Measurements from ENCODE around the gene ANGPT4.

ANGPT4 gene

GRCh38 chr20:914727-915498, 1.2 kb downstream of the ANGPT4 start:
- Histone ChIP-seq H3K9me3 (ENCODE audit: insufficient read depth, low read length) (no peaks in the 10 kb centered on the region), H3K79me2 (ENCODE audit: insufficient read depth, low read length) (no peaks in the 10 kb centered on the region), H2AFZ (ENCODE audit: low read depth, low read length, severe bottlenecking) (no peak overlapping the region), H3K4me2 (ENCODE audit: low read depth, low read length, poor library complexity, severe bottlenecking) (no peak overlapping the region), H3K9ac (ENCODE audit: low read length) (no peak overlapping the region), H3K9me2 (replicated peaks; ENCODE audit: insufficient read depth, low read length) (no peaks in the 10 kb centered on the region), H3F3A (ENCODE audit: insufficient read depth) (no peaks in the 10 kb centered on the region), H3K36me3 (ENCODE audit: low read length) (no peaks in the 10 kb centered on the region), H3K27ac (ENCODE audit: low read depth, low read length) (no peak overlapping the region), H4K20me1 (ENCODE audit: low read depth, low read length) (no peaks in the 10 kb centered on the region), H3K27me3 (ENCODE audit: low read length) (no peaks in the 10 kb centered on the region), H3K4me3 (ENCODE audit: insufficient read depth, low read length, poor library complexity, severe bottlenecking) (no peak overlapping the region)
- TF ChIP-seq CTCF (IDR thresholded peaks at IDR 0.05; ENCODE audit: insufficient read depth, low read length, poor library complexity, severe bottlenecking) = no peak

- H3K9me2 ChIP-seq (replicated peaks; ENCODE audit: insufficient read depth, low read length) = no peaks in the 10 kb centered on the region
- H3K4me2 ChIP-seq (ENCODE audit: low read depth, low read length, poor library complexity, severe bottlenecking) = no peak overlapping the region
Measured at GRCh38 chr20:913306-913849, 2.8 kb downstream of the ANGPT4 start.

GRCh38 chr20:911882-912600, 4.1 kb downstream of the ANGPT4 start:
- Histone ChIP-seq H3K27ac (ENCODE audit: low read depth, low read length) (no peak overlapping the region), H2AFZ (ENCODE audit: low read depth, low read length, severe bottlenecking) (no peak overlapping the region), H3K9me3 (ENCODE audit: insufficient read depth, low read length) (no peaks in the 10 kb centered on the region), H3K9ac (ENCODE audit: low read length) (no peak overlapping the region), H3K36me3 (ENCODE audit: low read length) (no peaks in the 10 kb centered on the region), H3K27me3 (ENCODE audit: low read length) (no peaks in the 10 kb centered on the region), H3F3A (ENCODE audit: insufficient read depth) (no peaks in the 10 kb centered on the region), H4K20me1 (ENCODE audit: low read depth, low read length) (no peaks in the 10 kb centered on the region), H3K79me2 (ENCODE audit: insufficient read depth, low read length) (no peaks in the 10 kb centered on the region), H3K9me2 (replicated peaks; ENCODE audit: insufficient read depth, low read length) (no peaks in the 10 kb centered on the region), H3K4me2 (ENCODE audit: low read depth, low read length, poor library complexity, severe bottlenecking) (no peak overlapping the region), H3K4me3 (ENCODE audit: insufficient read depth, low read length, poor library complexity, severe bottlenecking) (no peak overlapping the region)
- TF ChIP-seq EZH2phosphoT487 (conservative IDR thresholded peaks at IDR 0.05; ENCODE audit: low read length) = no peak

More at GRCh38 chr20:913306-913849, 2.8 kb downstream of the ANGPT4 start:
- Histone ChIP-seq H3K36me3 (ENCODE audit: low read length) (no peaks in the 10 kb centered on the region), H3K27me3 (ENCODE audit: low read length) (no peaks in the 10 kb centered on the region), H3F3A (ENCODE audit: insufficient read depth) (no peaks in the 10 kb centered on the region), H3K27ac (ENCODE audit: low read depth, low read length) (no peak overlapping the region), H2AFZ (ENCODE audit: low read depth, low read length, severe bottlenecking) (no peak overlapping the region), H3K4me3 (ENCODE audit: insufficient read depth, low read length, poor library complexity, severe bottlenecking) (no peak overlapping the region), H3K9me3 (ENCODE audit: insufficient read depth, low read length) (no peaks in the 10 kb centered on the region), H4K20me1 (ENCODE audit: low read depth, low read length) (no peaks in the 10 kb centered on the region), H3K9ac (ENCODE audit: low read length) (no peak overlapping the region), H3K79me2 (ENCODE audit: insufficient read depth, low read length) (no peaks in the 10 kb centered on the region)
- TF ChIP-seq EZH2phosphoT487 (conservative IDR thresholded peaks at IDR 0.05; ENCODE audit: low read length) (no peak), CTCF (IDR thresholded peaks at IDR 0.05; ENCODE audit: insufficient read depth, low read length, poor library complexity, severe bottlenecking) (no peak)

Data from SU-DHL-6 (cell line).